BLaER1 treated with 17β-estradiol and CSF1 and Interleukin-3, amounts not matched to agents 10 nM and 100 nM (cell line): ENCODE results near the gene EVPL.

ENCODE experiments used
- H3K27ac ChIP-seq, 11 experiments: shearing (Covaris generic); formaldehyde crosslinking; 2 replicates each; pipeline ENCODE4 v1.8.1; 2022
- H3K27me3 ChIP-seq, 11 experiments: shearing (Covaris generic); formaldehyde crosslinking; 2 replicates each; pipeline ENCODE4 v1.8.1; 2022
- H3K36me3 ChIP-seq, 11 experiments: shearing (Covaris generic); formaldehyde crosslinking; 2 replicates each; pipeline ENCODE4 v1.8.1; 2022
- H3K4me1 ChIP-seq, 10 experiments: shearing (Covaris generic); formaldehyde crosslinking; 2 replicates each; pipeline ENCODE4 v1.8.1; 2022
- H3K4me2 ChIP-seq, 11 experiments: shearing (Covaris generic); formaldehyde crosslinking; 2 replicates each; pipeline ENCODE4 v1.8.1; 2022
- H3K4me3 ChIP-seq, 10 experiments: shearing (Covaris generic); formaldehyde crosslinking; 2 replicates each; pipeline ENCODE4 v1.8.1; 2022
- H3K9ac ChIP-seq, 11 experiments: shearing (Covaris generic); formaldehyde crosslinking; 2 replicates each; pipeline ENCODE4 v1.8.1; 2022
- H3K9me3 ChIP-seq, 11 experiments: shearing (Covaris generic); formaldehyde crosslinking; replicated peaks in 1 of 11; 2 replicates each; pipeline ENCODE4 v1.8.1; 2022
- H4K20me1 ChIP-seq, 11 experiments: shearing (Covaris generic); formaldehyde crosslinking; 2 replicates each; pipeline ENCODE4 v1.8.1; 2022
- Cebpa-rat ChIP-seq, 11 experiments: shearing (Covaris generic); IDR thresholded peaks; 2 replicates each; pipeline ENCODE4 v1.8.1; 2022

The EVPL gene

DNA sequence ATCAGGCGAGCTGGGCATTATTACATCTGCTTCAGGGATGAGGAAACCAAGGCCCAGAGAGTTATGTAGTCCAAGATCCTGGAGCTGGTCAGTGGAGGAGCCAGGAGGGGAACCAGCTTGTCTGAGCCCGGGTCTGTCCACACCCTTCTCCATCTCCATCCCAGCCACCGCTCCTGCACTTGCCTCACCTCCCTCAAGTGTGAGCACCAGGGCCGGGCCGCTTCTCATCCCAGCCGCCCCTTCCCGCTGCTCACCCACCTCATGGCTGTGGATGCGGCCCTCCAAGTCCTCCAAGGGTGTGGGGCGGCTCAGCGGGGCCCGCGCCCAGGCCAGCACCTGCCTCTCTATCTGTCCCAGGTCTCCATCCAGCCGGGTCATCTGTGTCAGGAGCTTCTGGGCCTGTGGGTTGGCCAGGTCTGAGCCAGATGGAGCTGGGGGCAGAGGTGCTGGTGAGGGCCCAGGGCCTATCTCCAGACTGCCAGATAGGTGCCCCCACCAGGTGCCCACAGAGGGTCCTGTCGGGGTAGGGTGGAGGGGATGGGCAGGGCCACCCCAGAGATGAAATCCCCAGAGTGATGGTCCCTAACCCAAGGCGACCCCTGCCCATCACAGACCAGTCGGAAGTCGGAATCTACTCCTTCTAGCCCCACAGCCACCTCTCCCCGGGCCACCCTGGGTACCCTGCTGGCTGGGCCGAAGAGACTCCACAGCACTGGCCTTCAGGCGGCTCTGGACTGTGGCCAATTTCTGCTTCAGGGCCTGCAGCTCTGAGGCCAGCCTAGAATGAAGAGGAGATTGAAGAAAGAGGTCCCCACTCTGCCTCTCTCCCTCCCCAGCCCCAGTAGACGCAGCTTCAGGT, 9.4 kb downstream of the EVPL start:
- Histone ChIP-seq H3K9ac (no peak overlapping the region), H3K9me3 (no peaks in the 10 kb centered on the region), H3K4me3 (no peak overlapping the region), H3K36me3 (no peaks in the 10 kb centered on the region), H3K27ac (no peak overlapping the region), H3K27me3 (0 out of 22 replicates have a peak, but pooled peaks cover 0 to 3% (median 0%) of the 10 kb centered on the region in 11 experiments), H4K20me1 (no peaks in the 10 kb centered on the region), H3K4me1 (peaks cover 0 to 46% (median 14%) of the 10 kb centered on the region in 10 experiments; a peak in 12 of 20 replicates), H3K4me2 (no peak overlapping the region)
- no peak for TF ChIP-seq Cebpa-rat (IDR thresholded peaks at IDR 0.05)

DNA sequence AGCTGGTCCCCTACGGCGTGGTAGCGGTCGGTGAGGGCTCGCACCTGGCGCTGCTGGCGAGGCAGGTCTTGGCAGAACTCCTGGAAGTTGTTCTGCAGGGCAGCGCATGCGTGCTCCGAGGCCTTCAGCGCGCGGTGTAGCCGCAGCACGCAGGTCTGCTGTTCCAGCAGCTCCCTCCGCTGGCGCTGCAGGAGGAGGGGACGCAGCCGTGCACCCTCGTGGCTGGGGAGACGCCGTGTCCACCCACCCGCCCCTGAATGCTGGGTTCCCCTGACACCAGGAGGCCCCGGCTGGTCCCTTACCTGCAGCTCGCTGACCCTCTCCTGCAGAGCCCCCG, 12.2 kb downstream of the EVPL start:
- Histone ChIP-seq H3K4me3 (no peak overlapping the region), H3K27ac (no peak overlapping the region), H3K4me1 (peaks cover 0 to 39% (median 14%) of the 10 kb centered on the region in 10 experiments; a peak in 15 of 20 replicates), H3K36me3 (no peaks in the 10 kb centered on the region), H3K9ac (no peak overlapping the region; a peak in 1 of 22 replicates), H4K20me1 (no peaks in the 10 kb centered on the region), H3K4me2 (0 out of 22 replicates have a peak overlapping the region, but pooled peaks of 1 of the 11 experiments have one; percentile 32), H3K27me3 (no peaks in the 10 kb centered on the region), H3K9me3 (no peaks in the 10 kb centered on the region)
- TF ChIP-seq Cebpa-rat (IDR thresholded peaks at IDR 0.05) = no peak

DNA sequence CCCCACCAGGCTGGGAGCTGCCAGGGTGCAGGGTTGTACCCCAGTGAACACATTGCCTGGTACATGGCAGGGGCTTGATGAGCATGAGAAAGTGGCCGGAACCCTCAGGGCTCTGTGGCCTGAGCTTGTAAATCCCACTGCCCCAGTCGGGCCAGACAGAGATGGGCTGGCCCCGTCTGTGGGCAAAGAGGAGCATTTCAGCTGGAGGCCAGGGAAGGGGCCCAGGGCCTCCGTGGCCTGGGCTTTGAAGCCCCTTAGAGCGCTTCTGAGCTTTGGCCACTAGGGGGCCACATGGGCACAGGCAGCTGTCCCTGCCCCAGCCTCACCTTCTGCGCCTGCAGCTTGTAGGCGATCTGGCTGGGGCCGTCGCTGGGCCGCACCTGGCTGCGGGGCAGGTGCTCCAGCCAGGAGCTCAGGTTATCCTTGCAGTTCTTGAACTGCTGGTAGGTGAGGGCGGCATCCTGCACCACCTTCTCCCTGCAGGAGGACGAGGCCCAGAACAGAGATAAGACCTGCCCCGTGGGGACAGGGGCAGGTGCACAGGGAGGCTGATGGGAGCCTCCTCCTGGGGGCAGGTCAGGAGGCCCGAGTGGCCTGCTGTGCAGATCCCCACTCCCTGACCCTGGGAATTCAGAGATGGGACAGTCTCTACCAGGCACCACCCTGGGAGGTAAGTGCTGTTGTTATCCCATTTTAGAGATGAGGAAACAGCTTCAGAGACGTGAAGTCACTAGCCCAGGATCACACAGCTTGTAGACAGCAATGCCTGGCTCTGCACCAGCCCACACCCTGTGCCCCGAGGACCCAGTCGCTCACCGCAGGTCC, 12.8 kb downstream of the EVPL start:
- no peaks in the 10 kb centered on the region for H4K20me1 ChIP-seq
- TF ChIP-seq Cebpa-rat (IDR thresholded peaks at IDR 0.05) = no peak
- peak overlapping the region in 1 of 11 experiments; percentile 38; a peak in 1 of 22 replicates for H3K27ac ChIP-seq
- no peaks in the 10 kb centered on the region for H3K9me3 ChIP-seq
- H3K9ac ChIP-seq = peak overlapping the region in 8 of 11 experiments; percentile 11 to 50 (median 32); a peak in 9 of 22 replicates
- peaks cover 0 to 43% (median 18%) of the 10 kb centered on the region in 10 experiments; a peak in 15 of 20 replicates for H3K4me1 ChIP-seq
- peak overlapping the region in 3 of 11 experiments; percentile 14 to 45 (median 32); a peak in 3 of 22 replicates for H3K4me2 ChIP-seq
- no peaks in the 10 kb centered on the region for H3K36me3 ChIP-seq
- no peaks in the 10 kb centered on the region for H3K27me3 ChIP-seq
- no peak overlapping the region for H3K4me3 ChIP-seq

DNA sequence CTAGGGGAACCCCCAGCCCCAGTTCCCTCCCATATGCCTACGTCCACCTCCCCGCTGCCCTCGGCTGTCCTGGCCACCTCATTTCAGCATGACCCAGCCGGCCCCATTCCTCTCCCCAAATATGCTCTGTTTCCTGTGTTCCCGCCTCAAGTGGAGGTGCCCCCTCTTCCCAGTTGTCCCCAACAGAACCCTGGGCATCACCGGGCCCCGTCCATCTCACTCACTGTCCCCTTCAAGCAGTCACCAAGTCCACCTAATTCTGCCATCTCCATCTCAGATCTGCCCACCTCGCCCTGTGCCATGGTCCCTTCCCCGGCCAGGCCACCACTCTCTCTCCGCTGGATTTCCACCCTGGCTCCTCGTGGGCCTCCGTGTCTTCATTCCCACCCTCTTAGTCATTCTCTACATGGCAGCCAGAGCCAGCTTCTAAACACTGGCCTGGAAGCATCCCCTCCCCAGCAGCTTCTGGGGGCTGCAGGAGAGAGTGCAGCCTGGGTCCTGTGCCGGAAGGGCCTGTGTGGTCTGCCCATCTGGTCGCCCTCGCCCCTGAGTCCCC, 13.7 kb downstream of the EVPL start:
- Histone ChIP-seq H4K20me1 (no peaks in the 10 kb centered on the region), H3K4me3 (no peak overlapping the region), H3K36me3 (no peaks in the 10 kb centered on the region), H3K4me2 (no peak overlapping the region), H3K27me3 (no peaks in the 10 kb centered on the region), H3K4me1 (peaks cover 0 to 48% (median 18%) of the 10 kb centered on the region in 10 experiments; a peak in 15 of 20 replicates), H3K27ac (0 out of 22 replicates have a peak overlapping the region, but pooled peaks of 1 of the 11 experiments have one; percentile 38), H3K9me3 (no peaks in the 10 kb centered on the region), H3K9ac (peak overlapping the region in 7 of 11 experiments; percentile 11 to 50 (median 39); a peak in 9 of 22 replicates)
- TF ChIP-seq Cebpa-rat (IDR thresholded peaks at IDR 0.05) = no peak

DNA sequence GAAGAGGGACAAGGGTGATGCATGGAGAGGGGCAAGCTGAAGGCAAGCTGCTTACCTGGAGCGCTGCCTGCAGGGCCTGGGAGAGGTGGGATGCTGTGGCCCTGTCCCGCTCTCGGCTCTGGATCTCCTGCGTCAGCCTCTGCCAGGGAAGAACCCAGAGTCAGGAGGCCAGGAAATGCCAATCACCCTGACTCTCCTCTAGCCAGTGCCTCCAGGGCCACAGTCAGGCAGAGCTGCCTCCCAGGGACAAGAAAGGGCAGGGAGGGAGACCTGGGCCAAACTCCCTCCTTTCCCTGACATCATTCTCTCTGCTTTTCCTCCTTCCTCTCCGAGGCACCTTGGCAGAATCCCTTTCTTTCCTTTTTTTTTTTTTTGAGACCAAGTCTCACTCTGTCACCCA, 15.2 kb downstream of the EVPL start:
- no peaks in the 10 kb centered on the region for H3K36me3 ChIP-seq
- no peaks in the 10 kb centered on the region for H3K27me3 ChIP-seq
- no peaks in the 10 kb centered on the region for H4K20me1 ChIP-seq
- no peak overlapping the region for H3K4me2 ChIP-seq
- no peak overlapping the region for H3K4me3 ChIP-seq
- no peak for TF ChIP-seq Cebpa-rat (IDR thresholded peaks at IDR 0.05)
- no peak overlapping the region for H3K27ac ChIP-seq
- peaks cover 0 to 57% (median 18%) of the 10 kb centered on the region in 10 experiments; a peak in 15 of 20 replicates for H3K4me1 ChIP-seq
- no peaks in the 10 kb centered on the region for H3K9me3 ChIP-seq
- 0 out of 22 replicates have a peak overlapping the region, but pooled peaks of 1 of the 11 experiments have one; percentile 5 for H3K9ac ChIP-seq

DNA sequence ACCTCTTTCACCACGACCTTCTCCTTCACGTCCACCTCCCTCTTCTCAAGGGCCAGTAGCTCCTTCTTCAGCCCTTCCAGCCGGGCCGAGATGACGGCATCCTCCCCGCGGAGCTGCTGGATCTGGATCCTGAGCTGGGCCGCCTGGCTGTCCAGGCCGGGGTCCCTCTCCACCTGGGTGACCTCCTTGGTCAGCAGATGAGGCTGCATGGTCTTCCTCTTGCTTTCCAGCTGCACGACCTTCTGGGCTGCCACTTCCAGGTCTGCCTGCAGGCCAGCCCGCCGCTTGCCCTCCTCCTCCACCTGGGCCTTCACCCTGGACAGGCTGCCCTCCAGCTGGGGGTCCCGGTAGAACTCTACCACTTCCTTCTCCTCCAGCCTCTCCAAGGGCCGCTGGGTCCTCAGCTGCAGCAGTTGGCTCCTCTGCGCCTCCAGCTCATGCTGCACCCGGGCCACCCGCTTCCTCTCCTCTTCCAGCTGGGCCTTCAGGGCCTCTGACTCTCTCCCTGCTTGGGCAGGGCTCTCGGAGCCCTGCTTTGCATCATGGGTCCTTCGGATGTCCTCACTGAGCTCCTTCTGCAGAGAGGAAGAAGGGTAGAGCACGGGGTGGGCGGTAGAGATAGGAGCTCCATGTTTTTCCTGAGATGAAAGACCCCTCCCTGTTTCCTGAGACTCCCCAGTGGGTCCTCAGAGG, 17.0 kb downstream of the EVPL start:
- Histone ChIP-seq H3K36me3 (no peaks in the 10 kb centered on the region), H3K9ac (peak overlapping the region in 2 of 11 experiments; percentile 26 to 31; a peak in 3 of 22 replicates), H3K4me1 (peaks cover 0 to 65% (median 35%) of the 10 kb centered on the region in 10 experiments; a peak in 17 of 20 replicates), H3K9me3 (no peaks in the 10 kb centered on the region), H3K4me3 (no peak overlapping the region), H3K27me3 (no peaks in the 10 kb centered on the region), H4K20me1 (no peaks in the 10 kb centered on the region), H3K27ac (peak overlapping the region in 5 of 11 experiments; percentile 2 to 28 (median 22); a peak in 8 of 22 replicates), H3K4me2 (peak overlapping the region; percentile 7 to 72 (median 48); a peak in 20 of 22 replicates)
- no peak for TF ChIP-seq Cebpa-rat (IDR thresholded peaks at IDR 0.05)

DNA sequence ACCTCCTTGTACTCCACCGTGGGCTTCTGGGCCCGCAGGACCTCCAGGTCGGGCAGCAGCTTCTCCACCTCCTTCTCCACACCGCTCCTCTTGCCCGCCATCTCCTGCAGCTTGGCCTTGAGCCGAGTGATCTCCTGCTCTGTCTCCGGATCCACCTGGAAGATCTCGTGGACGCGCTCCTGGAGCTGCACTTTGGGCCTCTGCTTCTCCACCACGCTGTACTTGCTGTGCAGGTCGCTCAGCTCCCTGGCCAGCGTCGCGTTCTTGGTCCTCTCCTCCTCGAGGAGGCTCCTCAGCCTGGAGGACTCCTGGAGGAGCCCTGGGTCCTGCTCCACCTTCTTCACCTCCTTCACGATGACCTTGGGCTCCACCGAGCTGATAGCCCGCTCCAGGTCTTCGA, 17.7 kb downstream of the EVPL start:
- Histone ChIP-seq H3K4me2 (peak overlapping the region in 9 of 11 experiments; percentile 36 to 72 (median 58); a peak in 11 of 22 replicates), H3K4me1 (peaks cover 0 to 67% (median 41%) of the 10 kb centered on the region in 10 experiments; a peak in 17 of 20 replicates), H3K4me3 (no peak overlapping the region), H3K9ac (peak overlapping the region in 1 of 11 experiments; percentile 31; a peak in 2 of 22 replicates), H4K20me1 (no peaks in the 10 kb centered on the region), H3K36me3 (peaks cover 0 to 6% (median 3%) of the 10 kb centered on the region in 11 experiments; a peak in 7 of 22 replicates), H3K9me3 (no peaks in the 10 kb centered on the region), H3K27ac (peak overlapping the region in 3 of 11 experiments; percentile 2 to 28 (median 7); a peak in 3 of 22 replicates), H3K27me3 (no peaks in the 10 kb centered on the region)
- no peak for TF ChIP-seq Cebpa-rat (IDR thresholded peaks at IDR 0.05)
